Measurements from ENCODE around the gene RIPK3. TPM values are rescaled to one million over a fixed set of nuclear protein-coding genes. Genes with fewer than 3 reads are reported as not detected.

RIPK3 gene
- total RNA-seq, 1 donor from 2014 or later, result 0.95 TPM

- H2AFZ ChIP-seq (ENCODE audit: low read depth, low read length), result peak within 1 kb of the TSS; percentile 44
- no peak within 1 kb of the TSS for H3K4me3 ChIP-seq (ENCODE audit: insufficient read depth, low read depth, low read length)
- peaks cover 48% of the 10 kb centered on the region for H4K20me1 ChIP-seq (ENCODE audit: insufficient read depth, low read length)
- Mint-ChIP-seq H3K27ac (ENCODE audit: unreplicated experiment) (peak within 1 kb of the TSS; percentile 66), H3K36me3 (ENCODE audit: low read depth, unreplicated experiment) (peaks cover 29% of the 10 kb centered on the region), H3K9me3 (ENCODE audit: unreplicated experiment) (peaks cover 2% of the 10 kb centered on the region), H3K4me3 (ENCODE audit: unreplicated experiment) (no peak within 1 kb of the TSS), H3K4me1 (ENCODE audit: low read depth, unreplicated experiment) (peaks cover 8% of the 10 kb centered on the region), H3K27me3 (ENCODE audit: low read depth, unreplicated experiment) (peaks cover 6% of the 10 kb centered on the region)
- H3K9ac ChIP-seq (ENCODE audit: low read length), result no peak within 1 kb of the TSS
- DNase-seq (ENCODE audit: low read depth) (no peak), FAIRE-seq (no peak)
- H3K79me2 ChIP-seq (ENCODE audit: insufficient read depth, low read length), result no peaks in the 10 kb centered on the region
- H3K4me2 ChIP-seq (ENCODE audit: low read length), result peak within 1 kb of the TSS; percentile 78
- H3K9me3 ChIP-seq (ENCODE audit: insufficient read depth, low read depth, low read length), result no peaks in the 10 kb centered on the region
- H3K36me3 ChIP-seq (ENCODE audit: insufficient read depth, low read length), result peaks cover 18% of the 10 kb centered on the region
- TF ChIP-seq EZH2 (IDR thresholded peaks at IDR 0.05; ENCODE audit: insufficient read depth, low read length), result no peak
- TF ChIP-seq, protein P1, sequence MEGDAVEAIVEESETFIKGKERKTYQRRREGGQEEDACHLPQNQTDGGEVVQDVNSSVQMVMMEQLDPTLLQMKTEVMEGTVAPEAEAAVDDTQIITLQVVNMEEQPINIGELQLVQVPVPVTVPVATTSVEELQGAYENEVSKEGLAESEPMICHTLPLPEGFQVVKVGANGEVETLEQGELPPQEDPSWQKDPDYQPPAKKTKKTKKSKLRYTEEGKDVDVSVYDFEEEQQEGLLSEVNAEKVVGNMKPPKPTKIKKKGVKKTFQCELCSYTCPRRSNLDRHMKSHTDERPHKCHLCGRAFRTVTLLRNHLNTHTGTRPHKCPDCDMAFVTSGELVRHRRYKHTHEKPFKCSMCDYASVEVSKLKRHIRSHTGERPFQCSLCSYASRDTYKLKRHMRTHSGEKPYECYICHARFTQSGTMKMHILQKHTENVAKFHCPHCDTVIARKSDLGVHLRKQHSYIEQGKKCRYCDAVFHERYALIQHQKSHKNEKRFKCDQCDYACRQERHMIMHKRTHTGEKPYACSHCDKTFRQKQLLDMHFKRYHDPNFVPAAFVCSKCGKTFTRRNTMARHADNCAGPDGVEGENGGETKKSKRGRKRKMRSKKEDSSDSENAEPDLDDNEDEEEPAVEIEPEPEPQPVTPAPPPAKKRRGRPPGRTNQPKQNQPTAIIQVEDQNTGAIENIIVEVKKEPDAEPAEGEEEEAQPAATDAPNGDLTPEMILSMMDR (IDR thresholded peaks at IDR 0.05; ENCODE audit: insufficient read depth, low read depth, low read length), result no peak
- peaks cover 16% of the 10 kb centered on the region for H3K4me1 ChIP-seq (ENCODE audit: insufficient read depth, low read length)
- no peak within 1 kb of the TSS for H3K27ac ChIP-seq (ENCODE audit: low read depth, low read length)
- H3K27me3 ChIP-seq (ENCODE audit: insufficient read depth, low read length), result peaks cover 2% of the 10 kb centered on the region
These were observed 30.1 kb downstream of the RIPK3 start, which contains the start of gene LTB4R2 for GRCh38 chr14:24309538-24310264. Gene LTB4R2, plus strand, starts transcription at chr14:24310140. Its CDS starts 525 bp downstream, at chr14:24310665.

DNA sequence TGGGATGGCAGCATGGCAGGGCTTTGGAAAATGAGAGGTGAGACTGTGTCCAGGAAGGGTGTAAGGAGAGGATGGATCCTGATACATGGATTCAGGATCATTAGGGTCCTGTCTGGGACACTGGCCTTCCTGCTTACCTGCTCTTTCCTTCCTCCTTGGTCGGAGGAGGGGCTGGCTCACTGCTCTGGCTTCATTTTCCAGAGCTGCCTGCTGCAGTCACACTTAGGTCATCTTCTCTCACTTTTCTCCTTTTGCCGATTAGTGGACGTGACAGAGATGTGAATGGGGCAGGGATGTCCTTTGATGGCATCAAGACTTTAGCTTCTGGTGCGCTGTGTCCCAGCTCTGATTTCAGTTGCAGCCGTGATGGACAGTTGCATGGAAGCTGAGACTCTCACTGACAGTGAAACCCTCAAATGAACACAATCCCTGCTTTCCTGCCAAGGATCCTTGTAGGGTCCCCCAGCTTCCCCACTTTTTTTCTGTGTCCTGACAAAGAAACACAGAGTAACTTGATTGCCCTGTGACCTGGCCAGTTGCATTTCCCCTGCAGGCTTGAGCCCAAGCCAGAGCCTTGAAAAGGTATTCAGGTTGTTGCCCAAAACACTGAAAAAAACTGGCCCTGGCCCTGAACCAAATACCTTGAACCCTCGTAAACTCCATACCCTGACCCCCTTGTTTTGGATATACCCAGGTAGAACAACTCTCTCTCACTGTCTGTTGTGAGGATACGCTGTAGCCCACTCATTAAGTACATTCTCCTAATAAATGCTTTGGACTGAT lies 31.3 kb downstream of the RIPK3 start:
- Mint-ChIP-seq H3K27me3 (ENCODE audit: low read depth, unreplicated experiment) (no peaks in the 10 kb centered on the region), H3K9me3 (ENCODE audit: unreplicated experiment) (no peaks in the 10 kb centered on the region), H3K4me1 (ENCODE audit: low read depth, unreplicated experiment) (peaks cover 8% of the 10 kb centered on the region), H3K4me3 (ENCODE audit: unreplicated experiment) (no peak overlapping the region), H3K27ac (ENCODE audit: unreplicated experiment) (no peak overlapping the region), H3K36me3 (ENCODE audit: low read depth, unreplicated experiment) (peaks cover 38% of the 10 kb centered on the region)
- Histone ChIP-seq H3K27ac (ENCODE audit: low read depth, low read length) (no peak overlapping the region), H2AFZ (ENCODE audit: low read depth, low read length) (no peak overlapping the region), H3K36me3 (ENCODE audit: insufficient read depth, low read length) (peaks cover 30% of the 10 kb centered on the region), H3K27me3 (ENCODE audit: insufficient read depth, low read length) (no peaks in the 10 kb centered on the region), H3K4me1 (ENCODE audit: insufficient read depth, low read length) (peaks cover 16% of the 10 kb centered on the region), H3K9me3 (ENCODE audit: insufficient read depth, low read depth, low read length) (no peaks in the 10 kb centered on the region), H3K4me3 (ENCODE audit: insufficient read depth, low read depth, low read length) (no peak overlapping the region), H3K9ac (ENCODE audit: low read length) (no peak overlapping the region), H3K4me2 (ENCODE audit: low read length) (no peak overlapping the region), H3K79me2 (ENCODE audit: insufficient read depth, low read length) (no peaks in the 10 kb centered on the region), H4K20me1 (ENCODE audit: insufficient read depth, low read length) (peaks cover 48% of the 10 kb centered on the region)
- no peak for FAIRE-seq
- no peak for TF ChIP-seq EZH2 (IDR thresholded peaks at IDR 0.05; ENCODE audit: insufficient read depth, low read length)
- TF ChIP-seq, protein P1 (IDR thresholded peaks at IDR 0.05; ENCODE audit: insufficient read depth, low read depth, low read length), result no peak
- DNase-seq (ENCODE audit: low read depth), result no peak

Measured in astrocyte (in vitro differentiated cells and primary cell).